Mesenteric fat pad (tissue), 1 donor: ENCODE results near the gene TRABD. TPM values are rescaled to one million over a fixed set of nuclear protein-coding genes. Genes with fewer than 3 reads are reported as not detected.

ENCODE experiments used
- DNase-seq: peaks from one replicate; pipeline ENCODE4 v3.0.0-alpha.2; 2020; ENCODE audit warnings: low spot score
- total RNA-seq: library from RNA; stranded (reverse); fragmentation: NEBNext Ultra II Directional; extraction: Animal tissue kit (Norgen Biotek cat#: 25700); gene quantifications from one replicate; pipeline ENCODE4 v1.2.1, GENCODE V29; 2021
- donor health status: DM: yes; HTN: yes; CAD: no.

The TRABD gene
- total RNA-seq, 1 donor from 2014 or later = 42.3 TPM

DNA sequence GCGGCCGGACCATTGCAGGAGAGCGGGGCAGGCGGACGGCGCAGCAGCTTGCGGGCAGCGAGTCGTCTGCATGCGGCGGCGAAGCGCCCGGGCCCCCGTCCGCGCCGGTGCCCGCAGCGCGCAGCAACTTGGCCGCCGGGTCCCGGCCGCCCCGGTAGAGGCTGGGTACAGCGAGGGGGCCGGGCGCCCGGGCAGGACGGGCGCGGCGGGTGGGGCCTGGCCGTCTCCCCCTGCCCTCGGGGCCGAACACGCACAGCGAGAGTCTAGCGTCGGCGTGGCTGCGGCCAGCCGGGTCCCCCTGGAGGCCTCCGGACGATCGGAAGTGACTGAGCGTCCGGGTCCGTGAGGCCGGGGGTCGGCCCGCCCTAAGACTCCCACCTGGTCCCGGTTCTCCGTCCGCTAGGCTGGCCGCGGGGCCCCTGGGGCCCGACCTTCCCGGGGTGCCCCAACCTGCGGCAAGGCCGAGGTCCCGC lies 775 bp upstream of the TRABD start:
- no peak for DNase-seq

DNA sequence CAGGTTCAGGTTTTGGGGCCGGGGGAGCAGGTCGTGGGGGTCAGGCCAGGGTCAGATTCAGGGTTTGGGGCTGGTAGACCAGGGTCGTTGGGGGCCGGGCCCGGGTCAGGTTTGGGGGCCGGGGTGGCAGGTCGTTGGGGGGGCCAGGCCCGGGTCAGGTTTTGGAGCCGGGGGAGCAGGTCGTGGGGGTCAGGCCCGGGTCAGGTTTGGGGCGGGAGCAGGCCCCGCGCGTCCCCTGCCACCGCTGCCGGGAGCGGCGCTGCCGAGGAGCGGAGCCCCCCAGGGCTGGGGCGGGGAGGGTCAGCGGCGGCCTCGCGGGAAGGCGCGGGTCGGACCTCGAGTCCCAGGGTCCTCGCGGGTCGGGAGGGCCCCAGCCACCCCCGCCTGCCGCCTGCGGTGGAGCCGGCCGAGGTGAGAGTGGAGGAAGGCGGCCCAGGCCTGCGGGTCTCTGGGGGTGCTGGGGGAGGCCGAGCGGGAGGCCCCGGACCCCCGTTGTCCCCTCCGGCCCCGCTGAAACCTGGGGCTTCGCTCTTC lies 535 bp downstream of the TRABD start:
- DNase-seq = no peak

DNA sequence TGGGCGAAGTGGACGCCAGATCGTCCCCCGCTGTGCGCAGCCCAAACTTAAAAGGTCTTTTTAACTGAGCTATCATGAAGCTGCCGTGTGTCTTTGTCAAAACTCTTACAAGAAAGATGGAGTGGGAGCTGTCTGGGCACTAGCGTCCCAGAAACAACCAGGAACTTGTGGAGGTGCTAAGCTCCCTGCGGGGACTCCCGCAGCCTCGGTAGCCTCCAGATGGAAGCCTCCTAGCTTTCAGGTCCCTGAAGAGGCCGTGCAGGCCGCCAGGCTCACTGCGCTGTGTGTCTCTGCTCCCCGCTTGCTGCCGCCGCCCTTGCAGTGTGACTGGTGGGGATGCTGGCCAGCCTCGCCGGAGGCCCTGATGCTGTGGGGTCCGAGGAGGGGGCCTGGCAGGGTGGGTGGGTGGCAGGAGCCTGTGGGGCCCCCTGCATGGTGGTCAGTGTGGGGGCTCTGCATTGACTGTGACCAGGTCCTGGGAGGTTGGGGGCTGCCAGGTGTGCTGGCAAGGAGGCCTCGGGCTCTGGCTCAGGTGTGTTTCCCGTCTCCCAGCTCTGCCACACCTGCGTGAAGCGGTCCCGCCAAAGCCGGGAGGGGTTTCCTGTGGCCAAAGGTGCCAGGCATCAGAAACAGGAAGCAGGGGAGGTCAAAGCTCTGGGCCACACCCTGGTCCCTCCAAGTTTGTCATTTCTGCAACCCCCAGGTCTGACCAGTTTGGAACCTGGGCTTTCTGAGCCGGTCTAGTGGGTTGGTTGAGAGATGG lies 1.2 kb downstream of the TRABD start:
- no peak for DNase-seq

DNA sequence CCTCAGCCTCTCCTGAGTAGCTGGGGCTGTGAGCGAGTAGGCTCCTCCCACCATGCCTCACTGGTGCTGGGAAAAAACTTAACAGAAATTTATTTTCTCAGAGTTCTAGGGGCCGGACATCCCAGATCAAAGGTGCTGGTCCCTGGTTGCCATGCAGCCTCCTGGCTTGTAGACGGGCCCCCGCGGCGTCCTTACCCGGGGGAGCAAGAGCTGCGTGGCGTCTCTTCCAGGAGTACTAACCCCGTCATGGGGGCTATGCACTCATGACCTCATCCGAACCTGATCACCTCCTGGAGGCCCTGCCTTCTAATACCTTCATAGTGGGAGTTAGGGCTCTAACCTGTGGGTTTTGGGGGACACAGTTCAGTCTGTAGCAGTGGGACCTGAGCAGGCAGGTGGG lies 2.6 kb downstream of the TRABD start:
- no peak for DNase-seq

DNA sequence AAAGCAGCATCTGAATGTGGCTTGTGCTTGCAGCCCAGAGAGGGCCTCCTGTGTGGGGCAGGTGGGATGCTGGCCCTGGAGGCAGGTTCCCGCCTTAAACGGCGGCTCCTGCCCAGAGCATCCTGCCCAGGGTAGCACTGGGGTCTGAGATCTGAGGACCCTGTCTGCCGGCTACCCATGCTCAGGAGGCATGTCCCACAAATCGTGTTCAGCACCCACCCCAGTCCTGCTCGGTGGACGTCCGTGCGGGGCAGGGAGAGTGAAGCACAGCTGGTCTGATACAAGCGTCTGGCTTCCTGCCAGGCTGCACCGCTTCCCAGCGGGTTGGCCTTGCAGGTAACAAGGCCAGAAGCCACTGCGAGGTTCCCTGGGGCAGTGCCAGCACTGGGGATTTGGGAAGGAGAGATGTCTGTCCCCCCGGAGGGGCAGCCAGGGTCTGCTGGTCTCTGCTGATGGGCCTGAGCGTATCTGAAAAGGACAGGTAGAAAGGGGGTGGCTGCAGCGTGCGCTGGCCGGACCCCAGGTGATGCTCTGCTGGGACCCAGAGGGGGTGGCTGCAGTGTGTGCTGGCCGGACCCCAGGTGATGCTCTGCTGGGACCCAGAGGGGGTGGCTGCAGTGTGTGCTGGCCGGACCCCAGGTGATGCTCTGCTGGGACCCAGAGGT lies 3.6 kb downstream of the TRABD start:
- DNase-seq = no peak

DNA sequence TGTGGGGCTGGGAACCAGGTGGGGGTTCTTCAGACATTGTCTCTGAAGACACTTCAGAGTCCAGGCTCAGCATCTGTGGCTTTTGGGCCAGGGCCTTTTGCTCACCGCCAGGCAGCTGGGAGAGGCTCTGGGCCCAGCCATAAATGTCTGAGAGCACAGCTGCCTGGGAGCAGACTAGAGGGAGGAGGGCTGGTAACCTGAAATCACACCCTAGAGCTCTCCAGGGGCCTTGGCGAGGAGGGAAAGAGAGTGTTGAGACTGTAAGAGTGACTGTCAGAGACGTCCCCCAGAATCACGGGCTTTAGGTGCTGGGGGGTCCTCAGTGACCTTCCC lies 4.1 kb downstream of the TRABD start:
- no peak for DNase-seq

DNA sequence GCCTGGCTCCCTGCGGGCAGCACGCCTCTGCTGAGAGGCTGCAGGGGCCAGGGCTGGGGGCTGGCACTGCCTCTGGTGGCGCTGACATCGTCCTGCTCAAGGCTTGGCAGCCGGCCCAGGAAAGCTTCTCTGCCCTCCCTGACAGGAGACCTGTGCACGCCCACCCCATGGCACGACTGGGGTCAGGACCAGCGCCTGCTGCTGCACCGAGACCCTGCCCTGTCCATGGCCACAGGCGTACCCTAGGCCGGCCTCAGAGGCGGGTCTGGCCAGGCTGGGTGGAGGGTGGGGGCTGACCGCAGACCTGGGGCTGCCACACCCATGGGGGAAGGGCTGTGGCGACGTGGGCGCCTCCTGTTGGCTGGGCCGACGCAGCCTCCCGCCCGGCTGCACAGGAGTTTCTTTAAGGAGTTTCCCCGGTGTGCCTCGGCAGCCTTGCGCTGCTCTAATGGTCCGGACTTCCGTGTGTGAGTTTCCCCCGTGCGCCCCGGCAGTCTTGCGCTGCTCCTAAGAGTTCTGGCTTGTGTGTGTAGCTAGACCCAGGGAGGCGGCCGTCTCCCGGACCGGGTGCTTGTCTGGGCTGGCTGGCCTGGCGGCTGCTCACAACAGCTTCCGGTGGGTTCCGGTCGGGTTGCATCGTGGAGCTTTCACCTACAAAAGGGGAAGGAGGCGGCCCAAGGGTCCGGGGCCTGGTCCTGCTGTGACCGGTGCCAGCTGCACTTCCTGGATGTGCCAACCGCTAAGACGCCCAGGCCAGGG lies 4.6 kb downstream of the TRABD start:
- DNase-seq = no peak

DNA sequence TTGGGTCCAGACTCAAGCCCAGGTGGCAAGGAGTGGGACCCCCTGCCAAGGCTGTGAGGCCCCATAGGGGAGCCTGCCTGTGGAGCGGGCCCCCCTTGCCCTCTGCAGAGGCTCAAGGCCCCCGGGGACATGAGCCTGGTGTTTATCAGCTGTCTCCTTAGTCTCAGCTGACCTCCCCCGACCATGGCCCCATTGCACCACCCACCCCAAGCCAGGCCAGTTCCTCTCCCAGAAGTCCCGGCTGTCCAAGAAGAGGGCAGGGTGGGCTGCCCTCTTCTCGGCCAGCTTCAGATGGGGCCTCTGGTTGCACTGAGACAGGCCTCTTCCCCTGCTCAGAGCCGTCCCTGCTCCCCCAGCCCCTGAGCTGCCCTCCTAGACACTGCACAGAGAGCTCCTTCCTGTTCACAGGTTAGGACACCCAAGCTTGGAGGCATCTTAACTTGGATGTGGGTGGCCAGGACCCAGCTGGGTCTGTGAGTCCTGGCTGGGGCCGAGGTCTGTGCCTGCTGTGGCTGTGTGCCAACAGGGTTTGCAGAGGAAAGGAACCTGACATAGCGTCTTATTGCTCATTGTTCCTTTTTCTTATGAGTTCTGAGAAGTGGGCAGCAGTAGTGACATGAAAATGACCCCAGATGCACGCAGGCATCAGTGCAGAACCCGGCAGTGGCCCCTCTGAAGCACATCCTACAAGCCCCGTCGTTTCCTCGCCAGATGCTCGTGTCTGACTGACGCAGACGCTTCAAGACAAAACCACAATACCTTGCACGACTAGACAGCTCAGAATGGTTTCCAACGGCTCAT lies 5.4 kb downstream of the TRABD start:
- no peak for DNase-seq

DNA sequence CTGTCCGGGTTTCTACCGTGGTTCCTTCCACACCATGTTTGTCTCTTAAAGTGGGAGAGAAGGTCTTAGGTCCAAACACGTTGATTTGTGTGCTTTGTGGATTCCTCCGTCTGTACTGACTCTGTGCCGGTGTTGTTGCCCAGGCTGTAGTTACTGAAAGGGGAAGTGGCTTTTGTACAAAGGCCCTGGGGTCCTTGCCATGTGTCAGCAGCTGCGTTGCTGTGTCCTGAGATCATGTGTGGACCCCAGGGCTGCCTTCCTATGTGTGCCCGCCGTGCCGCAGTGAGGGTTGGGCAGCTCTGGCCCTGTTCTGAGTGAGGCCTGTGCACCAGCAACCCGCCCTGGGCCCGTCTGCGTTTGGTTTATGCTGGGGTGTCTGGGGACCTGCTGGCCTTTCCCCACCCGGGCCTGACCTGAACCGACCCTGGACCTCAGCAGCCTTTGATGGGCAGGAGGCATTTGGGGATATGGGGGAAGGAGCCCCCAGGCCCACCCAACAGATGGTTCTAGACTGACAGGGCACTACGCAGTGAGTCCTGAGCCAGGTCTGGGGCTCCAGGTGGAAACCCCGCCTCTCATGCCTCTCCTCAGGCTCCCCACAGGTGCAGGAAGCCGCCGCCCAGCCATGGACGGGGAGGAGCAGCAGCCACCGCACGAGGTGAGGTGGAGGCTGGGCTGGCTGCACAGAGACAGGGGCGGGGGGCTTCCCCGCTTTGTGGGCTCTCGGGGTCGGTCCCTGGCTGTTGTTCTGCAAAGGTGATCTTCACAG lies 6.9 kb downstream of the TRABD start:
- no peak for DNase-seq

DNA sequence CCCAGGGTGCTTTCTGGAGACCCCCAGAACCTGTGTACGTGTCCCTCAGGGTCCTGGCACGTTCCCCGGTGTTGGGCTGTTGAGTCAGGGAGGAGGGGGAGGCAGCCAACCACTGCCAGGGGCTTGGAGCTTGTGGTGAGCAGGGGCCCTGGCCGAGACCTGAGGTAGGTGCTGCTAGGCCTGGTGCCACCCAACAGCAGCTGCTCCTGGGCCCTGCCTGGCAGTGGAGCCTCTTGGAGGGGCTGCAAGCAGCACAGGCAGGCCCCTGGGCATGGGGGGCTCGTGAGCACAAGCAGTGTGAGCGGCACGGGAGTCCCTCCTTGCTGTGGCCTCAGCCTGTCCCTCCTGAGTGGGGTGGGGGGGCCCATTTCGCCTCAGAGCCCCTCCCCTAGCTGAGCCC lies 7.9 kb downstream of the TRABD start:
- DNase-seq = no peak

DNA sequence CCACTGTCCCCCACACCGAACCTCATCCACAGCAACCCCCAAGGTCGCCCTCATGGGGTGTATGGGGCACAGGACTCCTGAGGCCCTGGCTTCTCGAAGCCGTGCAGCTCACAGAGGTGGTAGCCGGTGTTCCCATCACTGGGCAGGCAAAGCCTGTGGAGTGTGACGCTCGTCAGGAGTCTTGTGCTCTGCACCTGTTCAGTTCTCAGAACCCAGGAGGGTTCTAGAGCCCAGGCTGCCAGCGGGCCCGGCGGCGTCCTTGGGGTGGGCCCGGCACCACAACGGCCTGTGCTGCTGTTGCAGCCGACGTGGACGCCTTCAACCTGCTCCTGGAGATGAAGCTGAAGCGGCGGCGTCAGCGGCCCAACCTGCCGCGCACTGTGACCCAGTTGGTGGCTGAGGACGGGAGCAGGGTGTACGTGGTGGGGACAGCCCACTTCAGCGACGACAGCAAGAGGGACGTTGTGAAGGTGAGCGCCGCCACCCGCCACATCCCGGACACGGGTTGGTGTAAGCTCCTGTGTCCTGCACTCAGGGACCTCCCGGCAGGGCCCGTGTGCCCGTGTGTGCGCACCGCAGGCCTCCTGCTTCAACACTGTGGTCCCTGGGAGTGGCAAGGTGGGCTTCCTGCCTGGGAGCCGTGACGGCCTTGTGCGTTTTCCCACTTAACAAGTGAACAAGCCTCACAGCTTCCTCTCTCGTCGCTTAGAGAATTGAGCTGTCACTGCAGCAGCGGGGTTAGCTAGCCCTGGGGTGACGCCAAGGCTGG lies 8.5 kb downstream of the TRABD start:
- DNase-seq = no peak

DNA sequence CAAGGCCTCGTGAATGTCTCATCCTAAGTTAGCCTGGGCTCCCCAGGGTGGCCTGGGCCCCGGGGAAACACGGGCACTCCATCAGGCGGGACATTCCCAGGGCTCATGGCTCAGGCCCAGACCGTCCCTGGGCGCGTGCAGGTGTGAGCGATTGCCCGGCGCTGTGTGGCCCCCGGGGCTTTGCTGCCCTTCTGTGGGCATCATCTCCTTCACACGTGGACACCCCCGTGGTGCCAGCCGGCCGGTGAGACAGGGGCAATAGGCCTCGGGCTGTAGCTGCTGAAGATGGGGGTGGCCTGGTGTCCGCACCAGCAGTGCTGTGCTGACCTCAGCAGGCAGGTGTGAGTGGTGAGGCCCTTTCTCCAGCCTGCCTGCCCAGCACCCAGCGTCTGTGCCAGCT lies 10.5 kb downstream of the TRABD start:
- no peak for DNase-seq

DNA sequence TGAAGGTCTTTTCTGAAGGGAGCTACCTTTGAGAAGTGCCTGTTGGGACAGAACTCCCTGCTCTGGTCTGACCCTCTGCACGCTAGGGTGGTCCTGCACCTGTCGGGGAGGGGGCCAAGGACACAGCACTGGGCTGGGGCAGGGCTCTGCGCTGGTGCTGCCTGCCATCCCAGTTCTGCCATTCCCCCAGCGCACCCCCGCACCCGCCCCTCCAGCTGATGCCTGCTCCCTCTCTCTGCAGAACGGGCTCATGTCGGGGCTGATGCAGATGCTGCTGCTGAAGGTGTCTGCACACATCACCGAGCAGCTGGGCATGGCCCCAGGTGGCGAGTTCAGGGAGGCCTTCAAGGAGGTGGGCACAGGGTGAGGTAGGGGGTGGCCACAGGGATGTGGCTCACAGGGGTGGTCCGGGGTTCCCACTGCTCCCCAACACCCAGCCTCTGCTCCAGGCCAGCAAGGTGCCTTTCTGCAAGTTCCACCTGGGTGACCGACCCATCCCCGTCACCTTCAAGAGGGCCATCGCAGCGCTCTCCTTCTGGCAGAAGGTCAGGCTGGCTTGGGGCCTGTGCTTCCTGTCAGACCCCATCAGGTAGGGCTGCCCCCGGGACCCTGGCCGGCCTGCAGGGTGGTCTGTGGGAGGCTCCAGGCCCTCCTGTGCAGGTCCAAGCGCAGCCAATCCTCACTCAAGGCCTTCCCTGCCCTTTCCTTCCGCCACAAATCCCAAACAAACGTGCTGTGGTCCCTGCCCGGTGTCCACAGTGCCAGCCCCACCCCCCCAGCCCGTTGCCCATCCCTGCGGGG lies 11.5 kb downstream of the TRABD start:
- DNase-seq = no peak

DNA sequence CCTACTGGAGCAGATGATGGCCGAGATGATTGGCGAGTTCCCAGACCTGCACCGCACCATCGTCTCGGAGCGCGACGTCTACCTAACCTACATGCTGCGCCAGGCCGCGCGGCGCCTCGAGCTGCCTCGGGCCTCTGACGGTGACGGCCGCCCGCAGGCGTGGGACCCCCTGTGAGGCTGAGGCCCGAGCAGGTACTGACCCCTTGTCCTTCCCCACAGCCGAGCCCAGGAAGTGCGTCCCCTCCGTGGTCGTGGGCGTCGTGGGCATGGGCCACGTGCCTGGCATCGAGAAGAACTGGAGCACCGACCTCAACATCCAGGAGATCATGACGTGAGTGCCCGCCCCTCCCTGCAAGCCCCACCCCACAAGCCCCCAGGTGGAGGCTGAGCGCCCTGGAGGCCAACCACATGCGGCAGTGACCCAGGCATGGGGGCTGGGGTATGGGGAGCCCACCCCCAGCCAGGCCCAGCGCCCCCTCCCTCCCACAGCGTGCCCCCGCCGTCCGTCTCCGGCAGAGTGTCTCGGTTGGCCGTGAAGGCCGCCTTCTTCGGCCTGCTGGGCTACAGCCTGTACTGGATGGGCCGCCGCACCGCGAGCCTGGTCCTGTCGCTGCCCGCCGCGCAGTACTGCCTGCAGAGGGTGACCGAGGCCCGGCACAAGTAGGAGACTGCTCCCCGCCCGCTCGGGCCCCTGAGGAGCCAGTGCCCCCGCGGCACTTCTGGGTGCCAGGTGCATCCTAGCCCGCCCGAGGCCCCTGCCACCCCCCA lies 12.3 kb downstream of the TRABD start:
- no peak for DNase-seq

DNA sequence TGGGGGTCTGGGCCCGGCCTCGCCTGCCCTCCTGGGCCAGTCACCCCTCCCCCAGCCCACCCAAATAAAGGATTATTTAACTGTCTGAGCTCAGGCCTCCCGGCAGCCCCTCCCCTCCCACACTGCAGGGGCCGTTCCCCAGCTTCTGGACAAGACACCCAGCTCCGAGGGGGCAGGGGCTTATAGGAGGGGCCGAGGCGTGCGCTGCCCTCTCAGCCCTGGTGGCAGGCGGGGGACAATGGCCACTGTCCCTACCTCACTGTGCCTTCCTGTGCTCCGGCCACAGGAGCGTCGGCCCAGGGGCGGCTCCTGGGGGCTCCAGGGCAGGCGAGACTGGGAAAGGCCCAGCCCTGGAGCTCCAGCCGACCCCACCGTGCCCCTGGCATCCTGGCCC lies 12.9 kb downstream of the TRABD start:
- DNase-seq = no peak

DNA sequence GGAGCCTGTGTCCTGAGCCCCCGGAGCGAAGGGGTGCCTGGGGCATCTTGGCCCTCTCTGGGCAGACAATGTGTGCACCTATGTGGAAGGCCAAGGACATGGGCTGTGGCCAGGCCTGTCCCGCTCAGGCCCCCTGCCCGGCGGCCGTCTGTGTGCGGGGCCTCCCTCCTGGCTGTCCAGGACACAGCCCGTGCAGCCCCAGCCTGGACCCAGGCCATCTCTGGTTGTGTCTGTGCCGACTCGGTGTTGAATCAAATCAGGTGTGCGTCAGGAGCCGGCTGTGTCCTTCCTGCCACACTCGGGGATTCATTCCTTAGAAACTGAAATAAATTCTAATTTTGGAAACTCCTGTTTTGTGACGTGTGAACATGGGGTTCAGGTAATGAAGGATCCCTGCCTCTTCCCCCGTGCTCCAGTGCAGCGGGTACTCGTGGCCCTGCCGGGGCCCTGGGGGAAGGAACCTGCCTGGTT lies 13.6 kb downstream of the TRABD start:
- no peak for DNase-seq

DNA sequence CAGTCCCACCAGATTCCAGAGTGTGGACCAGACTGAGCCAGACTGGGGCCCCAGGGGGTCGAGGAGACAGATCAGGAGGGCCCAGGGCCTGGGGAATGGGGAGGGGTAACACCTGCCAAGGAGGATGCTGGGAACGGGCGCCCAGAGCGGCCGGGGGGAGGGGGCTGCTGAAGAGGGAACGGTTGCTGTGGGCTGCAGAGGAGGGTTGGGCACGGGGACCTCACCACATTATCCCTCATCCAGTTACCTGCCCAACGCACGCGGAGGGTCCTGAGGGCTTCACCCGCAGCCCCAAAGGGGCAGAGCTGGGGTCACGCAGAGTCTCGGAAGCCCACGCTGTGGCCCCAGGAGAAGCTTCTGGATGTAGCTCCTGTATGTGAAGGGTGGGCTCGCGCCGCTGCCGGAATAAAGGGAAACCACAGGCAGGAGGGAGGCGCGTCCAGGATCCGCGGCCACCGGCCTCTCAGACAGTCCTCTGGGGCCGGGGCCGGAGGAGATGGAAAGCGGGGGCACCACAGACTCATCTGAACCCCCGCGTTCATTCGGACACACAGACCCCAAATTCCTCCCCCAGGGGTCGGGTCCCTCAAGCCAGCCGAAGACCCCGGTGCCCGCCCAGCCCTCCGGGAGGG lies 14.2 kb downstream of the TRABD start:
- DNase-seq = no peak
